BJ (cell line): ENCODE data around the gene PID1. TPM values are rescaled to one million over a fixed set of nuclear protein-coding genes. Genes with fewer than 3 reads are reported as not detected.

Source experiments
- CTCF ChIA-PET: fragments of 350-600 bp; formaldehyde crosslinking; extraction: SDS; loops from one replicate; lab custom pipeline; 2021; ENCODE audit warnings: antibody characterized with exemption, inconsistent platforms; lab: Yijun Ruan, JAX
- POLR2A ChIA-PET: fragments of 300-600 bp; sonication (Branson Sonifier 250); formaldehyde crosslinking; extraction: SDS; loops from one replicate; lab custom pipeline; 2021; ENCODE audit warnings: antibody characterized with exemption; lab: Charles Lee
- DNase-seq: peaks from one replicate; pipeline ENCODE4 v3.0.0-alpha.2; 2011; ENCODE audit warnings: low read depth
- H3K27me3 ChIP-seq: 2 replicates; pipeline ENCODE4 v1.6.0; 2011; ENCODE audit warnings: low read length; ENCODE audit not compliant: control insufficient read depth, insufficient read depth
- H3K36me3 ChIP-seq: 2 replicates; pipeline ENCODE4 v1.5.1; 2011; ENCODE audit warnings: low read length; ENCODE audit not compliant: control insufficient read depth, insufficient read depth
- H3K4me3 ChIP-seq: 2 replicates; pipeline ENCODE4 v1.5.1; 2011; ENCODE audit warnings: low read depth, mild to moderate bottlenecking, control low read depth, low read length
- polyA plus RNA-seq: library from polyadenylated mRNA; depleted of rRNA; stranded (reverse); fragments of >200 nt; gene quantifications from 2 replicates; pipeline ENCODE4 v1.2.3, GENCODE V29; 2011
- TF ChIP-seq, protein P1 (sequence below): IDR thresholded peaks from 2 replicates; pipeline ENCODE4 v1.5.1; 2011; ENCODE audit warnings: low read depth, mild to moderate bottlenecking, control low read depth, inconsistent platforms, low read length, moderate library complexity; ENCODE audit not compliant: insufficient read depth

Gene PID1
- polyA plus RNA-seq, 1 experiment = 8.8 TPM

DNA sequence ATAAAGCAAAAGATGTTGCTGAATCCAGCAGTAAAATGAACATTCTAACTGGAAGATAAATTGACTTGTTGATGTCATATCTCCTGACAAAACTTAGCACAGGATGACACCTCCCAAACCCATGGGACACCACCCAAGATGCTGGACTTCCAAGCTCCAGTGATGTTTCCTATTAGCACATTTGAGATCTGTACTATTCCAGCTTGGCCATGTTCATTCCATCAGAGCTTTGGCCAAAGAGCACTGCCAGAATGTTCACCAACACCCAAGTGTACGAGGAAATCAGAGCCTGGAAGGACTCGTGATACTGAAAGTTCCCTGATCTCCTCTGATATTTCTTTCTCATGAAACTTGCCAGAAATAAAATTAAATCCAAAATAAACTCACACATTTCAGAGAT is 44.7 kb downstream of the PID1 start:
- CTCF ChIA-PET = no interaction called here
- no peak overlapping the region for H3K4me3 ChIP-seq
- no peak for DNase-seq
- H3K27me3 ChIP-seq = no peaks in the 10 kb centered on the region
- H3K36me3 ChIP-seq = no peaks in the 10 kb centered on the region
- TF ChIP-seq, protein P1, sequence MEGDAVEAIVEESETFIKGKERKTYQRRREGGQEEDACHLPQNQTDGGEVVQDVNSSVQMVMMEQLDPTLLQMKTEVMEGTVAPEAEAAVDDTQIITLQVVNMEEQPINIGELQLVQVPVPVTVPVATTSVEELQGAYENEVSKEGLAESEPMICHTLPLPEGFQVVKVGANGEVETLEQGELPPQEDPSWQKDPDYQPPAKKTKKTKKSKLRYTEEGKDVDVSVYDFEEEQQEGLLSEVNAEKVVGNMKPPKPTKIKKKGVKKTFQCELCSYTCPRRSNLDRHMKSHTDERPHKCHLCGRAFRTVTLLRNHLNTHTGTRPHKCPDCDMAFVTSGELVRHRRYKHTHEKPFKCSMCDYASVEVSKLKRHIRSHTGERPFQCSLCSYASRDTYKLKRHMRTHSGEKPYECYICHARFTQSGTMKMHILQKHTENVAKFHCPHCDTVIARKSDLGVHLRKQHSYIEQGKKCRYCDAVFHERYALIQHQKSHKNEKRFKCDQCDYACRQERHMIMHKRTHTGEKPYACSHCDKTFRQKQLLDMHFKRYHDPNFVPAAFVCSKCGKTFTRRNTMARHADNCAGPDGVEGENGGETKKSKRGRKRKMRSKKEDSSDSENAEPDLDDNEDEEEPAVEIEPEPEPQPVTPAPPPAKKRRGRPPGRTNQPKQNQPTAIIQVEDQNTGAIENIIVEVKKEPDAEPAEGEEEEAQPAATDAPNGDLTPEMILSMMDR = no peak
- POLR2A ChIA-PET = no interaction called here

DNA sequence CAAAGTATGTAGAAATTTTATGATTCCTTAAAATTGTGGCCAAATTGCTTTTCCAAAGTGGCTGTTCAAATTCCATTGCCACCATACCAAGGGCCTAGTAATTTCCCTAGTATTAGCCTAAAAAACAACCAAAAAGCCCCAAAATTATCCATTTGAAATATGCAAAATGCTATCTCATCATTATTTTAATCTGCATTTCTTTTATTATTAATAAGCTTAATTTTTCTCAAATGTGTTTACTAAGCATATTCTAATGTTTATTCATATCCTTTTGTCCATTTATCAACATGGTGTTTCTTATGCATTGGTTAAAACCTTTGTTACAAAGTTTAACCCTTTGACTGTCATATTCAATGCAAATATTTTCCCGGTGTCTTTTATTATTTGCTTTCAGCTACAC is 48.0 kb downstream of the PID1 start:
- TF ChIP-seq, protein P1 = no peak
- Histone ChIP-seq H3K36me3 (no peaks in the 10 kb centered on the region), H3K27me3 (no peaks in the 10 kb centered on the region), H3K4me3 (no peak overlapping the region)
- ChIA-PET POLR2A (no interaction called here), CTCF (no interaction called here)
- no peak for DNase-seq

DNA sequence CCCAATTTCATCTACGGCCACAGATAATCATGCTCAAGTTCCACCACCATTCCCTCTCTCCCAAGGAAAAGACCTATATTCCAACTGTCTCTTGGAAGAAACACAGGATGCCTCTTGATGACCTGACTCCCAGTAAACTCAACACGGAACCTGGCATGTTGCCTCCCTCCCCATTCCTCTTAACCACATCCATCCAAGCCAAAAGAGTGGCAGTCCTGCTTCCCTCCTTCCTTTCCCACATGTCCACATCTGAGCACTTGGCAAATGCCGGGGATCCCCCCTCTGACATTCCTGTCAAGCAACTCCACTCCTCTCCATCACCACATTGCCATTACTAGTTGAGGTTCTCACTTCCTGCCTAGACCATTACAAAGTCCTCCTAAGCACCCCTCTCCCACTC is 49.4 kb downstream of the PID1 start:
- no peak for DNase-seq
- POLR2A ChIA-PET = no interaction called here
- Histone ChIP-seq H3K4me3 (no peak overlapping the region), H3K36me3 (no peaks in the 10 kb centered on the region), H3K27me3 (no peaks in the 10 kb centered on the region)
- CTCF ChIA-PET = no interaction called here
- TF ChIP-seq, protein P1 = no peak

DNA sequence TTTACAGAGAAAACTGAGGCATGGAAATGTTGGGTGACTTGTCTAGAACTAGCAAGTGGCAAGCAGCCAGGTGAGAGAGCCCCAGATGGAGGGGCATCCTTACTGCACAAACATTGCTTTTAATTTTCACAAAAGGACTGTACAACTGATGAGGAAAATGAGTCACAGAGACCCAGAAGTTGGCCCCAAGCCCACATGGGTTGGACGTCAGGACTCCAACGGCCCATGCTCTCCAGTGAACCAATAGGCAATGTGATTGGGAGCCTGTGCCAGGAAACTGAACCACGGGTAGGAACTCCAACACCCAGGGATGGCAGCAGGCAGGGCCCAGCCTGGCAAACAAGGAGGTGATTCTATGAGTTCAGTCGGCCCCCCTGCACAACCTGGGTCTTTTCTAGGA is 50.8 kb downstream of the PID1 start:
- Histone ChIP-seq H3K4me3 (no peak overlapping the region), H3K36me3 (no peaks in the 10 kb centered on the region), H3K27me3 (no peaks in the 10 kb centered on the region)
- ChIA-PET CTCF (no interaction called here), POLR2A (no interaction called here)
- DNase-seq = no peak
- TF ChIP-seq, protein P1 = no peak

DNA sequence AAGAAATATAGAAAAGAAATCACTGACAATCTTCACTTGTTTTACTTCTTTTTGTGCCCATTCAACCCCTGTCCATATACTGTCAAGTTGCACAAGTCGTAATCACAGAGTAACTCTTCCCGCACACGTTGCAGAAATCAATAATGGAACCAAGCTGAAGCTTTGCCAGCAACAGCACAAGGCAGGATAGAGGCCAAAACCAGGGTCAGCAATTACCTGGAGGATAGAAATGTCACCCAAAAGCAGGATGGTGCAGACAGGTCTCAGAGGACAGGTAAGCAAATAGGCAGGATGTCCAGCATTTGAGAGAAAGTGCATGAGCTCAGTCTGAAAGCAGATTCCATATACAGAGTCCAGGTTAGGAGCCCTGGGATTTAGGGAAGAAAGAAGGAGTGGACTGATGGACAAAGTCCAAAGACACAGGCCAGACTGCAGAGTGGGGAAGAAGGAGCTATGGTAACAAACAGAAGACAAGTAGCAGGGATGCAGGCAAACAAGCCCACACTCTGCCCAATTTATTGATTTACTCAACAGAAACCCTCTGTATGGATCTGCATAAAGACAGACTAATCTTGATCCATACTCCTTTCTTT is 52.7 kb downstream of the PID1 start:
- POLR2A ChIA-PET = no interaction called here
- no peaks in the 10 kb centered on the region for H3K27me3 ChIP-seq
- DNase-seq = no peak
- TF ChIP-seq, protein P1 = no peak
- CTCF ChIA-PET = no interaction called here
- no peaks in the 10 kb centered on the region for H3K36me3 ChIP-seq
- H3K4me3 ChIP-seq = no peak overlapping the region
